ENCODE measurements around the gene KCNA2.
A peak's percentile ranks its signal among the peaks of the same experiment; 100 is the strongest.

Gene KCNA2

GRCh38 chr1:110628323-110629105 is 22.4 kb upstream of the KCNA2 start:
- no peak for DNase-seq (ENCODE audit: low read depth)

GRCh38 chr1:110627764-110628163 is 21.6 kb upstream of the KCNA2 start:
- no peak for DNase-seq (ENCODE audit: low read depth)

- no peak for DNase-seq (ENCODE audit: low read depth)
Measured at GRCh38 chr1:110626889-110627288, 20.7 kb upstream of the KCNA2 start.

GRCh38 chr1:110620686-110621085 is 14.5 kb upstream of the KCNA2 start:
- DNase-seq (ENCODE audit: low read depth) = no peak

- DNase-seq (ENCODE audit: low read depth) = no peak
Measured at GRCh38 chr1:110620250-110620615, 14.1 kb upstream of the KCNA2 start.

GRCh38 chr1:110619412-110620249 is 13.5 kb upstream of the KCNA2 start:
- DNase-seq (ENCODE audit: low read depth) = peak; percentile 22

GRCh38 chr1:110618668-110619067 is 12.5 kb upstream of the KCNA2 start:
- DNase-seq (ENCODE audit: low read depth) = no peak

GRCh38 chr1:110617589-110617988 is 11.4 kb upstream of the KCNA2 start:
- DNase-seq (ENCODE audit: low read depth) = no peak

- no peak for DNase-seq (ENCODE audit: low read depth)
Measured at GRCh38 chr1:110617116-110617515, 11.0 kb upstream of the KCNA2 start.

- no peak for DNase-seq (ENCODE audit: low read depth)
Measured at GRCh38 chr1:110616587-110616986, 10.4 kb upstream of the KCNA2 start.

- peak; percentile 22 for DNase-seq (ENCODE audit: low read depth)
Measured at GRCh38 chr1:110615548-110616130, 9.5 kb upstream of the KCNA2 start.

- no peak for DNase-seq (ENCODE audit: low read depth)
Measured at GRCh38 chr1:110612060-110612745, 6.0 kb upstream of the KCNA2 start.

- DNase-seq (ENCODE audit: low read depth) = no peak
Measured at GRCh38 chr1:110610696-110611286, 4.6 kb upstream of the KCNA2 start.

- DNase-seq (ENCODE audit: low read depth) = no peak
Measured at GRCh38 chr1:110610084-110610483, 3.9 kb upstream of the KCNA2 start.

GRCh38 chr1:110608247-110608646 is 2.1 kb upstream of the KCNA2 start:
- no peak for DNase-seq (ENCODE audit: low read depth)

- no peak for DNase-seq (ENCODE audit: low read depth)
Measured at GRCh38 chr1:110607536-110608230, 1.5 kb upstream of the KCNA2 start.

GRCh38 chr1:110606657-110607535 is 738 bp upstream of the KCNA2 start:
- DNase-seq (ENCODE audit: low read depth) = no peak

- no peak for DNase-seq (ENCODE audit: low read depth)
Measured at GRCh38 chr1:110605446-110605845, 712 bp downstream of the KCNA2 start.

- DNase-seq (ENCODE audit: low read depth) = no peak
Measured at GRCh38 chr1:110604586-110605148, 1.5 kb downstream of the KCNA2 start.

- no peak for DNase-seq (ENCODE audit: low read depth)
Measured at GRCh38 chr1:110603058-110603457, 3.1 kb downstream of the KCNA2 start.

Measured in GM04504 (cell line).